Stimulated activated naive CD8-positive, alpha-beta T cell treated with anti-CD3 and anti-CD28 coated beads, Interleukin-15, Interleukin-2, amounts not matched to agents 100 ng/mL and 50 ng/mL, for 24 hours (primary cell): Measurements from ENCODE around the gene PALLD.

Source experiments
- H3K27ac Mint-ChIP-seq: one replicate; pipeline ENCODE4 v1.8.0; 2021; ENCODE audit warnings: mild to moderate bottlenecking, mixed read lengths
- H3K27me3 Mint-ChIP-seq: one replicate; pipeline ENCODE4 v1.8.0; 2021; ENCODE audit warnings: mixed read lengths
- H3K36me3 Mint-ChIP-seq: one replicate; pipeline ENCODE4 v1.8.0; 2021; ENCODE audit warnings: low read depth, mixed read lengths
- H3K4me1 Mint-ChIP-seq: one replicate; pipeline ENCODE4 v1.8.0; 2021; ENCODE audit warnings: low read depth, mixed read lengths
- H3K4me3 Mint-ChIP-seq: one replicate; pipeline ENCODE4 v1.8.0; 2021; ENCODE audit warnings: mild to moderate bottlenecking, mixed read lengths
- H3K9me3 Mint-ChIP-seq: one replicate; pipeline ENCODE4 v1.8.0; 2021; ENCODE audit warnings: mixed read lengths

Gene PALLD

GRCh38 chr4:168826620-168827019 is 329.8 kb downstream of the PALLD start:
- no peaks in the 10 kb centered on the region for H3K9me3 Mint-ChIP-seq
- H3K27ac Mint-ChIP-seq = no peak overlapping the region
- no peak overlapping the region for H3K4me3 Mint-ChIP-seq
- H3K27me3 Mint-ChIP-seq = peaks cover 30% of the 10 kb centered on the region
- H3K4me1 Mint-ChIP-seq = peaks cover 5% of the 10 kb centered on the region
- no peaks in the 10 kb centered on the region for H3K36me3 Mint-ChIP-seq

- Mint-ChIP-seq H3K4me3 (peak overlapping the region; percentile 68), H3K9me3 (no peaks in the 10 kb centered on the region), H3K27me3 (peaks cover 60% of the 10 kb centered on the region), H3K4me1 (peaks cover 10% of the 10 kb centered on the region), H3K27ac (no peak overlapping the region), H3K36me3 (no peaks in the 10 kb centered on the region)
Observed at GRCh38 chr4:168830777-168831512, 334.1 kb downstream of the PALLD start.

GRCh38 chr4:168831585-168831918 is 334.7 kb downstream of the PALLD start:
- Mint-ChIP-seq H3K4me3 (peak overlapping the region; percentile 68), H3K4me1 (peaks cover 10% of the 10 kb centered on the region), H3K27me3 (peaks cover 65% of the 10 kb centered on the region)

GRCh38 chr4:168831919-168832762 is 335.3 kb downstream of the PALLD start:
- H3K9me3 Mint-ChIP-seq = no peaks in the 10 kb centered on the region
- H3K27ac Mint-ChIP-seq = no peak overlapping the region
- peaks cover 10% of the 10 kb centered on the region for H3K4me1 Mint-ChIP-seq
- H3K27me3 Mint-ChIP-seq = peaks cover 65% of the 10 kb centered on the region
- no peaks in the 10 kb centered on the region for H3K36me3 Mint-ChIP-seq
- peak overlapping the region; percentile 68 for H3K4me3 Mint-ChIP-seq

More at GRCh38 chr4:168831585-168831918, 334.7 kb downstream of the PALLD start:
- H3K9me3 Mint-ChIP-seq = no peaks in the 10 kb centered on the region
- H3K27ac Mint-ChIP-seq = no peak overlapping the region
- no peaks in the 10 kb centered on the region for H3K36me3 Mint-ChIP-seq

GRCh38 chr4:168832763-168833575 is 336.1 kb downstream of the PALLD start:
- Mint-ChIP-seq H3K4me3 (peak overlapping the region; percentile 68), H3K36me3 (no peaks in the 10 kb centered on the region), H3K27me3 (peaks cover 71% of the 10 kb centered on the region), H3K4me1 (peaks cover 10% of the 10 kb centered on the region), H3K9me3 (no peaks in the 10 kb centered on the region), H3K27ac (no peak overlapping the region)

GRCh38 chr4:168833881-168834280 is 337.0 kb downstream of the PALLD start:
- no peak overlapping the region for H3K27ac Mint-ChIP-seq
- peaks cover 10% of the 10 kb centered on the region for H3K4me1 Mint-ChIP-seq
- no peaks in the 10 kb centered on the region for H3K36me3 Mint-ChIP-seq
- H3K9me3 Mint-ChIP-seq = no peaks in the 10 kb centered on the region
- peaks cover 75% of the 10 kb centered on the region for H3K27me3 Mint-ChIP-seq
- H3K4me3 Mint-ChIP-seq = no peak overlapping the region

DNA sequence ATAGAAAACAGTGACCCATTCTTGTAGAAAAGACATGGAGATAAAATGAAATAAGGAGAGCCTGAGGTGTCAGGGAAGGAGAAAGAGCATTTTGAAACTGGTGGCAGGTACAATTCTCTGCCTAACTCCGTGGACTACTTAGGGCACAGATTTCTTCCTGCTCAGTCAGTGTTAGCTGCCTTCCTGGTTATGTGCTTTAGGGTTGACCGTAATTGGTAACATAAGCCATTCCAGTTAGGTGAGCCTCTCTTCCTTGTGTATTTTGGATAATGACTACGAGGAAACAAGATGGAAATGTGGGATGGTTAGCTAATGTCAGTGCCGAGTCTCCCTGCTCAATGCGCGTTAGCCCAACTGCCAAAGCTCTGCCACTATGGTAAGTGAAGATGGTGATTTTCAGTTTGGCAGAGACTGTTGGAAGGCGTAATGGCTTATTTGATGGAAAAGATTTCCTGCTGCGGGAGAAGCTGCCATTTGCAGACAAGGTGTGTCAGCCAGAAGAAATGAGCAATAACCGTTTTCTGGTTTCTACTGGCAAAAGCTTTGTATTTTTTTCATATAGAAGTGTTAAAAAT is 339.1 kb downstream of the PALLD start:
- no peak overlapping the region for H3K4me3 Mint-ChIP-seq
- peaks cover 10% of the 10 kb centered on the region for H3K4me1 Mint-ChIP-seq
- H3K27ac Mint-ChIP-seq = no peak overlapping the region
- no peaks in the 10 kb centered on the region for H3K36me3 Mint-ChIP-seq
- peaks cover 65% of the 10 kb centered on the region for H3K27me3 Mint-ChIP-seq
- no peaks in the 10 kb centered on the region for H3K9me3 Mint-ChIP-seq

DNA sequence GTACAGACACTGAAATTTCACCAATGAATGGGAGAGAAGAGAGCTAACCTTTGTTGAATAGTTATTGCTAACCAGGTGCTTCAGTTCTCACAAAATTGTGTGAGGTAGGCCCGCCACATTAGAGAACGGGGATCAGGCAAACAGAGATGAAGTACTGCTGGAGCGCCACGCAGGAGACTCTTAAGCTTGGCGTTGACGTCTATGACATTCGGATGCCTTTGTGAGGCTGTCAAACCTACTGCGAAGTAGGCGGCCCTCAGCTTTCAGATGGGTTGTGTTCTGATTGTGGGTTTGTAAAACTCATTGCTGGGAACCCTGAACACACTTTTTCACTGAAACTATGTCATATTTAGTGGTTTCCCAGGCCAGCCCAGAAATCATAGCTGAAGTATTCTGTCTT is 339.6 kb downstream of the PALLD start:
- Mint-ChIP-seq H3K4me1 (peaks cover 6% of the 10 kb centered on the region), H3K36me3 (no peaks in the 10 kb centered on the region), H3K27me3 (peaks cover 61% of the 10 kb centered on the region), H3K4me3 (no peak overlapping the region), H3K27ac (no peak overlapping the region), H3K9me3 (no peaks in the 10 kb centered on the region)

DNA sequence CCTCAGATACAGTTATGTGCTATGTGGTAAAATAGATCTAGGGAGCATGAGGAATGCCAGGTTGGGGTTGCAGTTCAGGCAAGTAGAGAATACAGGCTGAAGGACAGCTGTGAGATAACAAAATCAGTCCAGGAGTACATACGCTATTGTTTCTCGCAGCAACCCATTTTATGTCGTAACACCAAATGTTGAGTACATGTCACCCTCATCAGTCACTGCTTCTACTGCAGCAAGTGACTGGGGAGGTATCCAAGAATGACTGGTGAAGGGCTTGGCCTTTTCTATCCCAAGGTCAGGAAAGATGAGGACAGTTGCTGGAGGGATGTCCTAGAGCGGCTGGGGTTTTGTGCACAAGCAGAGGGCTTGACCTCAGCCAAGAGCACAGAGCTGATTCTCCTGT is 341.1 kb downstream of the PALLD start:
- no peak overlapping the region for H3K4me3 Mint-ChIP-seq
- H3K4me1 Mint-ChIP-seq = peaks cover 3% of the 10 kb centered on the region
- H3K27ac Mint-ChIP-seq = no peak overlapping the region
- H3K9me3 Mint-ChIP-seq = no peaks in the 10 kb centered on the region
- H3K27me3 Mint-ChIP-seq = peaks cover 54% of the 10 kb centered on the region
- H3K36me3 Mint-ChIP-seq = no peaks in the 10 kb centered on the region

- H3K9me3 Mint-ChIP-seq = no peaks in the 10 kb centered on the region
- H3K4me1 Mint-ChIP-seq = no peaks in the 10 kb centered on the region
- H3K4me3 Mint-ChIP-seq = no peak overlapping the region
- peaks cover 43% of the 10 kb centered on the region for H3K27me3 Mint-ChIP-seq
- H3K36me3 Mint-ChIP-seq = no peaks in the 10 kb centered on the region
- no peak overlapping the region for H3K27ac Mint-ChIP-seq
Observed at GRCh38 chr4:168839758-168840391, 343.0 kb downstream of the PALLD start.

GRCh38 chr4:168840392-168840763 is 343.5 kb downstream of the PALLD start:
- Mint-ChIP-seq H3K4me1 (no peaks in the 10 kb centered on the region), H3K4me3 (no peak overlapping the region), H3K36me3 (no peaks in the 10 kb centered on the region), H3K27me3 (peaks cover 38% of the 10 kb centered on the region), H3K27ac (no peak overlapping the region), H3K9me3 (no peaks in the 10 kb centered on the region)

- H3K27ac Mint-ChIP-seq = no peak overlapping the region
Observed at GRCh38 chr4:168841000-168841671, 344.3 kb downstream of the PALLD start.

DNA sequence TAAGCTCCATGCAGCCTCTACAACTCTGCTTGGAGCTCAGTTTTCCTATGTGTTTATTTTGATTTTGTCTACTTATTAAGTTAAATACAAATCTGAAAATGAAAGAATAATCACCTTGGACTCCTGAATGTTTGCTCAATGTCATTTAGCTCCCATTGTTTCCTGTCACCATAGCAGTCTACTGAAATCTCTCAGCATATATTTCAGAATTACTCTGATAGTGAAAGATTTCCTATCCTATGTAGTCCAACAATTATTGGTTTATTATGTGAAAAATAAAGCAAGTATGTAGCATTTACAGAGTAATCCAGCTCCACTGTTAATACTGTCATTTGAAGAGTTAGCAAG is 344.8 kb downstream of the PALLD start:
- no peaks in the 10 kb centered on the region for H3K4me1 Mint-ChIP-seq
- H3K9me3 Mint-ChIP-seq = no peaks in the 10 kb centered on the region
- no peak overlapping the region for H3K27ac Mint-ChIP-seq
- H3K36me3 Mint-ChIP-seq = no peaks in the 10 kb centered on the region
- peaks cover 28% of the 10 kb centered on the region for H3K27me3 Mint-ChIP-seq
- no peak overlapping the region for H3K4me3 Mint-ChIP-seq

More at GRCh38 chr4:168841000-168841671, 344.3 kb downstream of the PALLD start:
- H3K4me3 Mint-ChIP-seq = no peak overlapping the region
- H3K27me3 Mint-ChIP-seq = peaks cover 32% of the 10 kb centered on the region
- no peaks in the 10 kb centered on the region for H3K4me1 Mint-ChIP-seq
- no peaks in the 10 kb centered on the region for H3K36me3 Mint-ChIP-seq
- no peaks in the 10 kb centered on the region for H3K9me3 Mint-ChIP-seq

- Mint-ChIP-seq H3K4me1 (no peaks in the 10 kb centered on the region), H3K36me3 (no peaks in the 10 kb centered on the region), H3K9me3 (no peaks in the 10 kb centered on the region), H3K27ac (no peak overlapping the region), H3K27me3 (peaks cover 28% of the 10 kb centered on the region), H3K4me3 (no peak overlapping the region)
Observed at GRCh38 chr4:168842186-168842585, 345.3 kb downstream of the PALLD start.
